ENCODE results near the gene GDPD5.

DNA sequence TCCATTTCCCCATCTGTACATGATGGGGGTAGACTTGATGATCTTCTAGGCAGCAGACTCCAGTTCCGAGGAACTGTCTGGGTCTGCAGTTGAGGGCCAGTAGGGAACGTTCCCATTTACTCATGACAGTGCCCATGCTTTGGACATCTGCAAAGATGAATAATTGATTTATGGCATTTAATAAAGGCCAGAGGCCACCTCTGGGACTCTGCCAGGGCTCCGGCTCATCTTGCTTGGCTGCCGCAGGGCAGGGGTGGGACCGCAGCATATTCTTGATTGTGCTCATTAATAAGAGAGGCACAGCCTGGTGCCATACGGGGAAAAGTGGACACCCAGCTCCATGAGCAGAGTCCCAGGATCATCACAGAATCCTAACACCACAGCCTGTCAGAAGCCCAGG is 64.6 kb downstream of the GDPD5 start:
- TF ChIP-seq, protein P1, sequence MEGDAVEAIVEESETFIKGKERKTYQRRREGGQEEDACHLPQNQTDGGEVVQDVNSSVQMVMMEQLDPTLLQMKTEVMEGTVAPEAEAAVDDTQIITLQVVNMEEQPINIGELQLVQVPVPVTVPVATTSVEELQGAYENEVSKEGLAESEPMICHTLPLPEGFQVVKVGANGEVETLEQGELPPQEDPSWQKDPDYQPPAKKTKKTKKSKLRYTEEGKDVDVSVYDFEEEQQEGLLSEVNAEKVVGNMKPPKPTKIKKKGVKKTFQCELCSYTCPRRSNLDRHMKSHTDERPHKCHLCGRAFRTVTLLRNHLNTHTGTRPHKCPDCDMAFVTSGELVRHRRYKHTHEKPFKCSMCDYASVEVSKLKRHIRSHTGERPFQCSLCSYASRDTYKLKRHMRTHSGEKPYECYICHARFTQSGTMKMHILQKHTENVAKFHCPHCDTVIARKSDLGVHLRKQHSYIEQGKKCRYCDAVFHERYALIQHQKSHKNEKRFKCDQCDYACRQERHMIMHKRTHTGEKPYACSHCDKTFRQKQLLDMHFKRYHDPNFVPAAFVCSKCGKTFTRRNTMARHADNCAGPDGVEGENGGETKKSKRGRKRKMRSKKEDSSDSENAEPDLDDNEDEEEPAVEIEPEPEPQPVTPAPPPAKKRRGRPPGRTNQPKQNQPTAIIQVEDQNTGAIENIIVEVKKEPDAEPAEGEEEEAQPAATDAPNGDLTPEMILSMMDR (IDR thresholded peaks at IDR 0.05; ENCODE audit: extremely low read depth in 1 of 2, insufficient read depth in 1 of 2, low read depth in 1 of 2, low read length in 2 of 2) = no peak
- TF ChIP-seq POLR2AphosphoS5 (IDR thresholded peaks at IDR 0.05; ENCODE audit: insufficient read depth, low read depth, low read length) (no peak), POLR2A (IDR thresholded peaks at IDR 0.05; ENCODE audit: low read depth, low read length) (no peak), EZH2 (IDR thresholded peaks at IDR 0.05; ENCODE audit: borderline replicate concordance, low read depth, low read length, severe bottlenecking) (no peak), FOS (IDR thresholded peaks at IDR 0.05; ENCODE audit: borderline replicate concordance, insufficient read depth, low read length) (no peak), MYC (IDR thresholded peaks at IDR 0.05; ENCODE audit: low read depth, low read length) (no peak)
- TF ChIP-seq, protein P2, sequence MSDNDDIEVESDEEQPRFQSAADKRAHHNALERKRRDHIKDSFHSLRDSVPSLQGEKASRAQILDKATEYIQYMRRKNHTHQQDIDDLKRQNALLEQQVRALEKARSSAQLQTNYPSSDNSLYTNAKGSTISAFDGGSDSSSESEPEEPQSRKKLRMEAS (IDR thresholded peaks at IDR 0.05; ENCODE audit: insufficient read depth, insufficient read length) = no peak

Data from endothelial cell of umbilical vein (primary cell).